Ovary (tissue), 3 donors: ENCODE data around the gene P4HA3.

Source experiments
- CTCF ChIP-seq, 3 donors: fragments of 450-650 bp in 2 of 3; fragments of 200-600 bp in 1 of 3; IDR thresholded peaks; one replicate each; pipeline versions ENCODE4 v1.5.1 to v1.8.0; 2016 to 2022; ENCODE audit warnings: antibody characterized with exemption in 3 of 3, mild to moderate bottlenecking in 1 of 3
- POLR2A ChIP-seq: fragments of 450-650 bp; IDR thresholded peaks from one replicate; pipeline ENCODE4 v1.6.1; 2017; ENCODE audit warnings: antibody characterized with exemption, mild to moderate bottlenecking, moderate library complexity
- donor health status: DM: no; HTN: no; CAD: no.

- no peak for TF ChIP-seq CTCF (IDR thresholded peaks at IDR 0.05)
- no peak for TF ChIP-seq POLR2A
Measured at GRCh38 chr11:74325649-74326645, 14.5 kb upstream of the P4HA3 start.
